UCSD-AML1 (cell line): ENCODE measurements around the gene CIZ1.

Experiments
- DNase-seq: peaks from one replicate; lab custom pipeline; 2025; ENCODE audit not compliant: unreplicated experiment; lab: John Stamatoyannopoulos, UW

Gene CIZ1

GRCh38 chr9:128214571-128215490 lies 23.5 kb upstream of the CIZ1 start:
- no peak for DNase-seq

GRCh38 chr9:128213746-128214497 lies 22.6 kb upstream of the CIZ1 start:
- no peak for DNase-seq

GRCh38 chr9:128211981-128212281 lies 20.6 kb upstream of the CIZ1 start:
- DNase-seq = no peak

GRCh38 chr9:128211186-128211980 lies 20.0 kb upstream of the CIZ1 start:
- no peak for DNase-seq

GRCh38 chr9:128208946-128209669 lies 17.7 kb upstream of the CIZ1 start:
- DNase-seq = no peak

GRCh38 chr9:128208386-128208785 lies 17.0 kb upstream of the CIZ1 start:
- DNase-seq = no peak

- no peak for DNase-seq
These were observed 15.8 kb upstream of the CIZ1 start for GRCh38 chr9:128206916-128207910.

- no peak for DNase-seq
These were observed 15.1 kb upstream of the CIZ1 start for GRCh38 chr9:128206484-128206883.

GRCh38 chr9:128205296-128205944 lies 14.0 kb upstream of the CIZ1 start:
- no peak for DNase-seq

GRCh38 chr9:128204858-128205257 lies 13.5 kb upstream of the CIZ1 start:
- DNase-seq = no peak

- DNase-seq = peak; percentile 55
These were observed 12.6 kb upstream of the CIZ1 start for GRCh38 chr9:128203707-128204551.

- peak; percentile 81 for DNase-seq
These were observed 11.8 kb upstream of the CIZ1 start, which contains the start of gene DNM1 for GRCh38 chr9:128203024-128203706. Gene DNM1 (plus strand): TSS chr9:128203379. CDS start chr9:128203471, 92 bp downstream.

- no peak for DNase-seq
These were observed 11.3 kb upstream of the CIZ1 start for GRCh38 chr9:128202648-128203023.

GRCh38 chr9:128201441-128202369 lies 10.3 kb upstream of the CIZ1 start:
- no peak for DNase-seq

GRCh38 chr9:128193469-128194096 lies 2.2 kb upstream of the CIZ1 start:
- no peak for DNase-seq
